ENCODE results near the gene ADAMTS12. TPM values are rescaled to one million over a fixed set of nuclear protein-coding genes. Genes with fewer than 3 reads are reported as not detected.

Gene ADAMTS12
- total RNA-seq, 1 experiment from 2014 or later: 0.15 TPM

DNA sequence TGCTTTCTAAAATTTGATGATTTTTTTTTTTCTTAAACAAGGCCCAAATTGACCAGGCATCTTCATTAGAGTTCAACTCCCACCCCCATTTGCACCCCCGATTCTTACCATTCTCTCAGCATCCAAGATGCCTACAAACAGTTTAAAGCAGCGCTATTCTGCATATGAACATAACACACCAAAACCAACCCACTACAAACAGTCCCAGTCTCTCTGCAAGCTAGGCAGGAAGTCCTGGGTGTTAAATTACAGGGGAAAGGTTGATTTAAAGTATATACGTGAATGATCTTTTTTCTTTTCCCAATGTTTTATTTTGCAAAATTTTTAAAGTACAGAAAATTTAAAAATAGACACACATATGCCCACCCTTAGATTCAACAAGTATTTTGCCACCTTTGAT is 127.0 kb downstream of the ADAMTS12 start:
- intact Hi-C loops (cut with micrococcal nuclease; ENCODE audit: unreplicated experiment): no loop called here
- POLR2A ChIA-PET: no interaction called here
- no peaks in the 10 kb centered on the region for H3K27me3 ChIP-seq (ENCODE audit: control insufficient read depth, insufficient read depth, low read length)
- H3K36me3 ChIP-seq (ENCODE audit: control insufficient read depth, insufficient read depth, low read length): no peaks in the 10 kb centered on the region
- no peak overlapping the region for H3K4me3 ChIP-seq (ENCODE audit: low read depth in 2 of 2, low read length in 2 of 2)
- in situ Hi-C loops (cut with HindIII; ENCODE audit: low pct_unique_long_range_greater_than_20kb, low sequenced_read_pairs): no loop called here
- DNase-seq (ENCODE audit: low read depth, low spot score) (no peak), ATAC-seq (no peak)
- no peaks in the 10 kb centered on the region for H3K4me1 ChIP-seq (ENCODE audit: control insufficient read depth, insufficient read depth, low read length)
- BruUV-seq (replicated peaks): no TSS peak
- CTCF ChIA-PET: no interaction called here
- TF ChIP-seq SIN3A (IDR thresholded peaks at IDR 0.05; ENCODE audit: borderline replicate concordance, insufficient read depth, low read depth, low read length): no peak
- TF ChIP-seq TCF7L2 (IDR thresholded peaks at IDR 0.05; ENCODE audit: low read depth, low read length): no peak
- TF ChIP-seq, protein P1, sequence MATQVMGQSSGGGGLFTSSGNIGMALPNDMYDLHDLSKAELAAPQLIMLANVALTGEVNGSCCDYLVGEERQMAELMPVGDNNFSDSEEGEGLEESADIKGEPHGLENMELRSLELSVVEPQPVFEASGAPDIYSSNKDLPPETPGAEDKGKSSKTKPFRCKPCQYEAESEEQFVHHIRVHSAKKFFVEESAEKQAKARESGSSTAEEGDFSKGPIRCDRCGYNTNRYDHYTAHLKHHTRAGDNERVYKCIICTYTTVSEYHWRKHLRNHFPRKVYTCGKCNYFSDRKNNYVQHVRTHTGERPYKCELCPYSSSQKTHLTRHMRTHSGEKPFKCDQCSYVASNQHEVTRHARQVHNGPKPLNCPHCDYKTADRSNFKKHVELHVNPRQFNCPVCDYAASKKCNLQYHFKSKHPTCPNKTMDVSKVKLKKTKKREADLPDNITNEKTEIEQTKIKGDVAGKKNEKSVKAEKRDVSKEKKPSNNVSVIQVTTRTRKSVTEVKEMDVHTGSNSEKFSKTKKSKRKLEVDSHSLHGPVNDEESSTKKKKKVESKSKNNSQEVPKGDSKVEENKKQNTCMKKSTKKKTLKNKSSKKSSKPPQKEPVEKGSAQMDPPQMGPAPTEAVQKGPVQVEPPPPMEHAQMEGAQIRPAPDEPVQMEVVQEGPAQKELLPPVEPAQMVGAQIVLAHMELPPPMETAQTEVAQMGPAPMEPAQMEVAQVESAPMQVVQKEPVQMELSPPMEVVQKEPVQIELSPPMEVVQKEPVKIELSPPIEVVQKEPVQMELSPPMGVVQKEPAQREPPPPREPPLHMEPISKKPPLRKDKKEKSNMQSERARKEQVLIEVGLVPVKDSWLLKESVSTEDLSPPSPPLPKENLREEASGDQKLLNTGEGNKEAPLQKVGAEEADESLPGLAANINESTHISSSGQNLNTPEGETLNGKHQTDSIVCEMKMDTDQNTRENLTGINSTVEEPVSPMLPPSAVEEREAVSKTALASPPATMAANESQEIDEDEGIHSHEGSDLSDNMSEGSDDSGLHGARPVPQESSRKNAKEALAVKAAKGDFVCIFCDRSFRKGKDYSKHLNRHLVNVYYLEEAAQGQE (IDR thresholded peaks at IDR 0.05; ENCODE audit: insufficient read depth in 1 of 2, low read depth in 2 of 2, low read length in 1 of 2): no peak
- TF ChIP-seq CTCF (IDR thresholded peaks at IDR 0.05): no peak
- no peak for TF ChIP-seq POLR2AphosphoS5 (IDR thresholded peaks at IDR 0.05; ENCODE audit: low read depth, low read length)
- H3K9me3 ChIP-seq (ENCODE audit: control insufficient read depth, insufficient read depth, low read depth, low read length): no peaks in the 10 kb centered on the region
- H3K27ac ChIP-seq (ENCODE audit: low read length): no peak overlapping the region

- H3K36me3 ChIP-seq (ENCODE audit: control insufficient read depth, insufficient read depth, low read length): no peaks in the 10 kb centered on the region
- no peaks in the 10 kb centered on the region for H3K9me3 ChIP-seq (ENCODE audit: control insufficient read depth, insufficient read depth, low read depth, low read length)
- no peak overlapping the region for H3K4me3 ChIP-seq (ENCODE audit: low read depth in 2 of 2, low read length in 2 of 2)
- intact Hi-C loops (cut with micrococcal nuclease; ENCODE audit: unreplicated experiment) (no loop called here), in situ Hi-C loops (cut with HindIII; ENCODE audit: low pct_unique_long_range_greater_than_20kb, low sequenced_read_pairs) (no loop called here)
- ATAC-seq: no peak
- H3K4me1 ChIP-seq (ENCODE audit: control insufficient read depth, insufficient read depth, low read length): no peaks in the 10 kb centered on the region
- DNase-seq (ENCODE audit: low read depth, low spot score): no peak
- CTCF ChIA-PET: no interaction called here
- TF ChIP-seq TCF7L2 (IDR thresholded peaks at IDR 0.05; ENCODE audit: low read depth, low read length): no peak
- TF ChIP-seq SIN3A (IDR thresholded peaks at IDR 0.05; ENCODE audit: borderline replicate concordance, insufficient read depth, low read depth, low read length): no peak
- no peak for TF ChIP-seq POLR2AphosphoS5 (IDR thresholded peaks at IDR 0.05; ENCODE audit: low read depth, low read length)
- TF ChIP-seq, protein P1 (IDR thresholded peaks at IDR 0.05; ENCODE audit: insufficient read depth in 1 of 2, low read depth in 2 of 2, low read length in 1 of 2): no peak
- TF ChIP-seq CTCF (IDR thresholded peaks at IDR 0.05): no peak
- H3K27me3 ChIP-seq (ENCODE audit: control insufficient read depth, insufficient read depth, low read length): no peaks in the 10 kb centered on the region
- no peak overlapping the region for H3K27ac ChIP-seq (ENCODE audit: low read length)
- no TSS peak for BruUV-seq (replicated peaks)
- POLR2A ChIA-PET: no interaction called here
These were observed 128.4 kb downstream of the ADAMTS12 start for GRCh38 chr5:33763435-33763834.
